Anterior cingulate cortex (tissue), 58 donors: Measurements from ENCODE around the gene CCDC57.
"Not testable (repeated sequence)": the region's sequence is repeated elsewhere in the genome, so short reads cannot be mapped to it uniquely, and the experiment has no call there.

Source experiments
- DNase-seq, 58 donors: peaks; one replicate each; lab custom pipeline; 2025; lab: John Stamatoyannopoulos, UW

CCDC57 gene

DNA sequence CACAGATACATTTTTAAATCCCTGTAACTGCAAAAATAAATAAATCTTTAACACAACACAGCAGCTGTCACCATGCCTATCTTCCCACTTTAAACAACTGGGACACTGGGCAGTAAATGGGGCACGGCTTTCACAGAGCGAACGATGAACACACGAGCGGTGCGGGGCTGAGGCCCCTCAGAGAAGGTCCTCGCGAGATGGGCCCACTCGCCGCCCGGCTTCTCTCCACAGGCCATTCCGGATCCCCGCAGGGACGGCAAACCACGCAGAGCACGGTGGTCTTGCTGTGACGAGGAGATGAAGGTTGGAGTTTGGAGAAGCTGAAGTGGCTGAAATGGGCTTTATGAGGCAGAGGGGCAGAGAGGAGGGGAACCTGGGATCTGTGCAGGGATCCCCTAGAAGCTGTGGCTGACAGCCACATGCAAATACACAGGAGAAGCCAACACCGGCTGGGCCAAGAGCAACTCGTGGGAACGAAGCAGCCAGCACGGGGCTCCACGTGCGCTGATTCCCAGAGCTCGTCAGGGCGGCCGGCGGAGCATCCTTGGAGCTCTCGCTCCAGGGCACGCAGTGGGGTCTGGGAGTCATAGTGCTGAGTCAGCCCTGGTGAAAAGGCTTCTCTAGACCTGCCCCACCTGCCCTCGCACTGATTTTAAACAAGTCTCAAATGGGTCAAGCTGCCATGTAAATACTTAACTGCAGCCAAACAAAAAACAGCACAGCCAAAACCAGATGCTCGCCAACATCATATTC, 31.7 kb downstream of the CCDC57 start:
- peak in 6 of 58 donors; percentile 7 to 22 (median 15) for DNase-seq

DNA sequence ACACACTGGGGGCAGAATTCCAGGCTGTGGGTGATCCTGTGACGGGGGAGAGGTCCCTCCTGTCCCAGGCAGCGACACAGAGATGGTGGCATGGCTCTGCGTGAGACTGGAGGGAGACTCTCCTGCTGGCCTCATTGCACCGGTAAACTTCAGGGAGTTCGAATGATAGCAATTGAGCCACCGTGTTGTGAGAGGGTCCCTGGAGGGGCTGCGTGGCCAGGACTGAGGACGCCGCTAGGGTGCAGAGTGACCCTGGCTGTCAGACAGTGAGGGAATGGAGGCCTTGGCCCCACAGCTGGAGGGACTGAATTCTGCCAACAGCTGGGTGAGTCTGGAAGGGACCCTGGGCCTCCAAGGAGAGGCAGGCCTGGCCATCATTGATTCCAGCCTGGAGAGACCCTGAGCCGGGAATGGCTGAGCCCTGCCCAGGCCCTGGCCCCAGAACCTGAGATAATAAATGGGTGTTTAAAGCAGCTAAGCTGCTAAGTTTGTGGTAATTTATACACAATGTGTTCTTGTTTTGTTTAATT, 32.6 kb downstream of the CCDC57 start:
- no peak for DNase-seq

DNA sequence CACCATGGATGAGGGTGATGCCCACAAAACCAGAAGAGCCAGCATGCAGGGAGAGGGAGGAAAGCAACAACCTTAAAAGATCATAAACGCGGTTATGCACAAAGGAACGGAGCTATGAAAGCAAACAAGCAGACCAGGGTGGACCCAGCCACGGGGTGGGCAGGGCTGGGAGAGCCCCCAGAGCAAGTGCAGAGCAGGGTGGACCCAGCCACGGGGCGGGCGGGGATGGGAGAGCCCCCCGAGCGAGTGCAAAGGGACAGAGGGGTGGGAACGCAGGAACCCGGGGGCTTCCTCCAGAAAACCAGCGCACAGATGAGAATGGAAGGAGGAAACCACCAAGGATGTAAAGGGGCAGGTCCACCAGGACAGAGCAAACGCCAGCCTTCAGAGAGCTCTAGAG, 33.2 kb downstream of the CCDC57 start:
- DNase-seq: no peak

DNA sequence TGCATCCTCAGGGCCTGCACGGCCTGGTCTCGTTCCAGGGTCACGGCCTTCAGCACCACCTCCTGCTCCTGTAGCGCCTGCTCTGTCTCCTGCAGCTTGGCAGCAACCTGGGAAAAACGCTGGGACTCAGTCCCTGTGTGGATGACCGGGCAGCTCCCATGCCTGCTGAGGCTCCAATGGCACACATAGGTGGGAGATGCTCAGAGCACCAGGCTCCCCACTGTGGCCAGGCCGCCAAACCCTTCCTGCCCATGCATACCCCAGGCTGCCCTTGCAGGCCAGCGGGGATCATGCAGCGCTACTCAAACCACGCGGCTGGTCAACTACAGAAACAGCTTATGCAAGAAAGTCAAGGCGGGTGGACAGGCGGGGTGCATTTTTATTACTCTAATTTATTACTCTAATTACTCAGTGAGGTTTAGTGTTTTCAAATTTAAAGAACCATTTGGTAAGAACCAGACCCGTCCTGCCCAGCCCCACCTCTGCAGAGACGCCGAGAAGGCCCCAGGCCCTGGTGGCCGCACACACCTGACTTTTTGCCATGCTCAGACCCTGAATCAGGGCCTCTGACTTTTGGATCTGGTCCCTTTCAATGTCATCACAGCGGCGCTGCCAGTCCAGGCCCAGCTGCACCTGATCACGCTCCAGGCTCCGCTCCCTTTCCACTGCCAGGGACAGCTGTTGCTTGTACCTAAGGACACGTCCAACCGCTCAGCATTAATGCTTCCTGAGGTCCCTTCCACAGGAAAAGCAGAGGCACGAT, 34.0 kb downstream of the CCDC57 start:
- DNase-seq: no peak

DNA sequence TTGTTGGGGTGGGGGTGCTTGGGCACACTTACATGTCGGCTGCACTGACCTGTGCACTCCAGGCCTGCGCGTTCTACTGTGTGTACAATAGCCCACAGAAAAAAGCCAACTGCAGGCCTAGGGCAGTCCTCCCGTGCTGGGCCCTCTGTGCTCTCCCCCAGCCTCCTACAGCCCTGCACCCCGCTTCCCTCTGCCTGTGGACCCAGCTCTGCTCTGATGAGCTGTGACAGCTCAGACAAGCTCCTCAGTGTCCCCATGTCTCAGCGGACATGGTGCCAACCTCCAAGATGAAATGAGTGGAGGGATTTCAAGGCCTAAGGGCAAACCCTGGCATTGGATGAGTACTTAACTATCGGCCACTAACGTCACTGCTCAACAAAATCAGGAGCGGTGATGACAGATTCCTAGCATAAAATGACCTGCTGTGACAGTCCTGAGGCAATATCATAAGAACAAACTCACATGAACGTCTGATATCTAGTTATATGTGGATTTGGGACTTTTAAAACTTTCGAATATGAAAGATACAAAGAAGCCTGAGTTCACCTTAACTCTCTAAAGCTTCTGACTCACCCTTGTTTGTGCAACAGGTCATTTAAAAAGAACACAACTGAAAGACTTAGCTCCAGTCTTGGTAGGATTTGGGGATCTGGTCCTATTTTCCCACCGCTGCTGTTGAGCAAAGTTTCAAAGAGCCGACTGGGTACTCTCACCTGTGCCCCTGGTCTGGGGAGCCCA, 34.7 kb downstream of the CCDC57 start:
- no peak for DNase-seq

DNA sequence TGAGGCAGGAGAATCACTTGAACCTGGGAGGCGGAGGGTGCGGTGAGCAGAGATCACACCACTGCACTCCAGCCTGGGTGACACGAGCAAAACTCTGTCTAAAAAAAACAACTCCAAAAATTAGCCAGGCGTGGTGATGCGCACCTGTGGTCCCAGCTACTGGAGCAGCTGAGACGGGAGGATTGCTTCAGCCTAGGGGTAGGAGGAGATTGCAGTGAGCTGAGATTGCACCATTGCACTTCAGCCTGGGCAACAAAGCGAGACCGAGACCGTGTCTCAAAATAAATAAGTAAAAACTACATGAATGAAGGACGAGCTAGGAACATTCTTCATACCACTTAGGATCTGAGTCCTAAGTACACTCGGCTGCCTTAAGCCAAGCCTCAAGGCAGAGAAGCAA, 35.4 kb downstream of the CCDC57 start:
- no peak for DNase-seq

DNA sequence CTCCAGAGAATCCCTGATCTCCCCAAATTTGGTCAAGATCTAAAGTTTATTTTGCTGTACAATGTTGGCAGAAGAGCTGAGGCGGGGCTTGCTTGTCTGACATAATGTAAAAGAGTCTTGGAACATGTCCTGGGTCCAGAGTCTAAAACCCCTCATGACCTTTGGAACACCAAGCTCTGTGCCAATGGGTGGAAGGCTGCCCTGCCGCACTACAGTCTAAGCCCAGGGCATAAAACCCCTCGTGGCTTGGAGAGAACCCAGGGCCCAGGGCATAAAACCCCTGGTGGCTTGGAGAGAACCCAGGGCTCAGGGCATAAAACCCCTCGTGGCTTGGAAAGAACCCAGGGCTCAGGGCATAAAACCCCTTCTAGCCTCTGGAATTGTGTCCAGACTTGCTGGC, 36.7 kb downstream of the CCDC57 start:
- DNase-seq: peak in 20 of 58 donors; percentile 8 to 71 (median 38)

DNA sequence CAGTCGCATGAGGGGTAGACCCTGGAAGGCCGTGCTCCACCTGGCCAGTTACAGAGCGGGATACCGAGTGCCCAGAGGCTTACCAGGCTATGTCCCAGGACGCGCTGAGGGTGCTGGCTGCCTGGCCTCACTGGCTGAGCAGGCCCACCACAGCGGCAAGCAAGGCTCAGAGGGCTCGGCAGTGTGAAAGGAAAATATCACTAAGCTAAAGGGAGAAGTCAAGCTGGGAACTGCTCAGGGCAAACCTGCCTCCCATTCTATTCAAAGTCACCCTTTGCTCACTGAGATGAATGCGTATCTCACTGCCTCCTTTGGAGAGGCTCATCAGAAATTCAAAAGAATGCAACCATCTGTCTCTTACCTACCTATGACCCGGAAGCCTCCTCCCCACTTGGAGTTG, 37.4 kb downstream of the CCDC57 start:
- DNase-seq: no peak

DNA sequence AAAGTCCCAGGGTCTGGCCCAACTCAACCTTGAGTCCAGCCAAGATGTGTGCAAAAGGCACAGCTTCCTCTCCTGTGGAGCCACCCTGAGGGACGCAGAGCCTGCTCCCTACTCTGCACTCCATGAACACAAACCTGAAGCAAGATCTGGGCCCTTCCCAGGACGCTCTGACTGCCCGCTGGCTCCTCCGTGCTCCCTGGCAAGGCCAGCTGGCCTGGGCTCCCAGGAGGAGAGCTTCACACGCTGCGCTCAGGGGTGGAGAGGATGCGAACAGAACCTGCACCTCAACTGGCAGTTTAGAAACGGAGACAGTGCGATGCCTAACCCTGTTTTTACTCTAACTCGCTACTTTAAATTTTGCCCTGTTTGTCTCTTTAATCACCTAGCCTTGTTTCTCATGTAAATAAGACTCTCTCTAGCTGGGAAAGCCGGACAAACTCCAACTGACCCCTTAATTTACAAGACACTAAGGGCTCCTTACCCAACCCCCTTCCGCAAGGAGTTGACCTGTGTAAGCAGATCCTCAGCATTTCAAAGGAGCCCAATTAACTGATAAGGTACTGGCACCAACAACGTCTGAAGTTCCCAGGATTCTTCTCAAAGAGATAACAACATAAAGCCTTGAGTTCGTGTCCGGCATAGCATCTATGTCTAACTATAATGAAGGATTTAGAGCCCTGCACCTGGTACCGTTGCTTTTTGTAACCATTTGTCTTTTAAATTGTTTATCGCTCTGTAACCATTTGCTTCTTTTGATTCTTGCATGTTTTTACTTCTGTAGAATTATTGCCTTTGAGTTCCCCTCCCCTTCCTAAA, 38.4 kb downstream of the CCDC57 start:
- not testable (repeated sequence) for DNase-seq

DNA sequence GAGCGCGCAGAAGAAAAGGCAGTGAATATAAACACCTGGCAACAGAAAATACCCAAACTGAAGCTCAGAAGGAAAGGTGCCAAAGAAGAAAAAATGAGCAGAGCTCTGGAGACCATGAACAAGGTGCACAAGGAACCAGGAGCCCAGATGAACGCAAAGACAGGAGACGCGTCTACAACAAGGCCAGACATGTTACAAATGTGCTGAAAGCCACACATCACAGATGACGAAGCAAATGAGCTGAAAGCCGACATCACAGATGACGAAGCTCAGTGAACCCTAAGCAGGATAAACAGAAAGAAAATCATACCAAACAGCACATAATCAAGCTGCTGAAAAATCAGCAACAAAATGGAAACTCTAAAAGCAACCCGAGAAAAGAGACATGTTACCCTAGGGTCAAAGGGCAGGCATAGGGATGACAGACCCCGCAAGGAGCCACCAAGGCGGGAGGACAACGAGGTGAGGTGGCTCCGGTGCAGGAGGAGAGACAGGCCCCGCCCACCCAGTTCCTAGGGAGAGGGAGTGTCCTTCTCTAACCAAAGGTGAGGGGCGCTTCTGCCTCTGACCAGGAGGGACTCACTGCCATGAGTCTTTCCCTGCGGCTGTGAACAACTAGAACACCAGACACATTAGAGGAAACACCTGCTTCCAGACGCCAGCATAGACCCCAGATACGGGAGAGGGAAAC, 39.1 kb downstream of the CCDC57 start:
- DNase-seq: no peak

DNA sequence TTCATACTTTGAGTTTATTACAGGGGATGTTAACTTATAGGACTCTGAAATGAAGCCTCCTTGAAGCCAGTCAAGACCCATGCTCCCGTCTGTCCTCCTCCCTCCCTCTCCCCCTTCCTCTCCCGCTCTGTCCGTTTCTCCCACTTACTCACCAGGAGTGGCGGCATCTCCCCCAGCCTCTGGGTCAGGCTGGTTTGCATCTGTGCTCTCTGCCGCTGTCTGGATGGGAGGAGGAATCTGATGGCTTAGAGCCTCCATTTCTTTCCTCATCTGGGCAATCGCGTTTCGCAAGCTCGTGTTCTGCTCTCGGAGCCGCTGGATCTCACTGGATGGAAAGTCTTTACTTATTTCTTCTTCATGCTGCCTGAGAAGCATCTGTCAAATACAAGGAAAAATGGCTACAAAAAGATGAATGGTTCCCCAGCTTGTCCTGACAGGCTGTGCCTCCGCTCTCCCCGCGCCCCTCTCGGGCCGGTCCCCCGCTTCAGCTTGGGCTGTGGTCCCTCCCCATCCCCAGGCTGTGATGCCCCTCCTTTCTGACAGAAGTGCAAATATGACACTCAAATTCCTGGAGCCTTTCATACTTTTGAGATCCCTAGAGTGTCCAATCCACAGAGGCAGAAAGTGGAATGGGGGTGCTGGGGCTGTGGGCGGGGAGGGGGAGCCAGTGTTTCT, 40.0 kb downstream of the CCDC57 start:
- no peak for DNase-seq

DNA sequence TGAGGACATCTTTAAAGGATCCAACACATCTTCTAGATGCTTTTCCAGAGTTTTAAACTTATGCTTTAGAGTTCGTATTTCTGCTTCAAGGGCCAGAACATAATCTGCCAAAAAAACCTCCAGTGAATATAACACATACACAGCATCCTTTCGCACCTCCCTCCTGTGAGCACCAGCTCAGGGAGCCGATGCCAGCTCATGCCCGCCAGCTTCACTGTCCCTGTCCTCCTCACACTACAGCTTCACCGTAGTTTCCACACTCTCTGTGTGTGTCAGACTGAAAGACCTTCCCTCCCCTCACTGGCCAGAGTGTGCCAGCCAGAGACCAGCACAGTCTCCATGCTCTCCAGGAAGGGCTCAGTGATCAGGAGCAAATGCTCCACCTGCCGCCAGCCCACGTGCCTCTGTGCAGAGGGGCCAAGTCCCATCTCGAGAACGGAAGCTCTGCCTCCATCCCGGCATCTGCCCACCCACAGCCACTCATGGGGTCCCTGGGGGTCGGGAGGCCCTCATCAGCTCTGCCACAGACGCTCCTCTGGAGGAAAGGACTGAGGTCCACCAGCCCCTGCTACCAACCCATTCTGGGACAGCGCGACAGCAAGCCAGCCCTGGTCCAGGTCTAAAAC, 40.8 kb downstream of the CCDC57 start:
- DNase-seq: peak in 14 of 58 donors; percentile 14 to 56 (median 26)

DNA sequence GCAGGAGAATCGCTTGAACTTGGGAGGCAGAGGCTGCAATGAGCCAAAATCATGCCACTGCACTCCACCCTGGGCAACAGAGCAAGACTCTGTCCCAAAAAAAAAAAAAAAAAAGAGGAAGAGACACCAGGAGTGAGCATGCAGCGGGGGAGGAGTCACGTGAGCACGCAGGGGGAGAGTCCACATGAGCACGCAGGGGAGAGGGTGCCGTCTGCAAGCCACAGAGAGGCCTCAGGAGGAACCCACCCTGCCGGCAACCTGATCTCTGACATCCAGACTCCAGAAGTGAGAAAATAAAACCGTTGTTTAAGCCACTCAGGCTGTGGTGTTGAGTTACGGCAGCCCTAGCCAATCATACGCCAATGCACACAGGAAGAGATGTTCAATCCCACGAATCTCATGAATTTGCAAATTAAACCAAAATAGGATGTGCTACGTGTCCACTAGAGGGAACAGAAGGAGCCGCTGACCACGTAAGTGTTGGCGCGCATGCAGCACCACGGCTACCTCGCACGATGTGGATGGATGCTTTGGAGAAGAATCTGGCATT, 42.2 kb downstream of the CCDC57 start:
- DNase-seq: peak in 2 of 58 donors; percentile 23 to 43

DNA sequence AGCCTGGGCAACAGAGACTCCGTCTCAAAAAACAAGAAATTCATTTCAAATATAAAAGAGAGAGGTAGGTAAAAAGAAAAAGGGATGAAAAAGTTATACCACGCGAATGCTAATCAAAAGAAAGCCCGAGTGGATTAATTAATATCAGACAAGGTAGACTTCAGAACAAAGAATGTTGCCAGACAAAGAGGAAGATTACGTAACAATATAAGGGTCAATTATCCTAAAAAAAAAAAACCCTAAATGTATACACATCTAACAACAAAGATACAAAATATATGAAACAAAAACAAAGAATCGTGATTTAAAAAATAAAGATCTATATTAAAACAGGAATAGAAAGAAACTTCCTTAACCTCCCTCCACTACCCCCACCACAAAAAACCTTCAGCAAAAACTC, 44.1 kb downstream of the CCDC57 start:
- DNase-seq: no peak

DNA sequence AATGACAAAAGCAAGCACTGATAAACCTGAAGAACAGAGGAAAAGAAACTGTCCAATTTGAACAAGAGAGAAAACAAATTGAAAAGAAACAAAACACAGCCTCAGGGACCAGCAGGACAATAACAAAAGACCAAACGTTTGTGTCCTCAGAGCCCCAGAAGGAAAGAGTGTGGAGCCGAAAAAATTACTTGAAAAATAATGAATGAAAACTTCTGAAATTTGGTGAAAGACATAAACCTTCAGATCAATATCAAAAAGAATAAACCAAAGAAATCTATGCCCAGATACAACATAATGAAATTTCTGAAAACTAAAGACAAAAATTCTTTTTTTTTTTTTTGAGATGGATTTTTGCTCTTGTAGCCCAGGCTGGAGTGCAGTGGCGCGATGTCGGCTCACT, 45.6 kb downstream of the CCDC57 start:
- DNase-seq: no peak

DNA sequence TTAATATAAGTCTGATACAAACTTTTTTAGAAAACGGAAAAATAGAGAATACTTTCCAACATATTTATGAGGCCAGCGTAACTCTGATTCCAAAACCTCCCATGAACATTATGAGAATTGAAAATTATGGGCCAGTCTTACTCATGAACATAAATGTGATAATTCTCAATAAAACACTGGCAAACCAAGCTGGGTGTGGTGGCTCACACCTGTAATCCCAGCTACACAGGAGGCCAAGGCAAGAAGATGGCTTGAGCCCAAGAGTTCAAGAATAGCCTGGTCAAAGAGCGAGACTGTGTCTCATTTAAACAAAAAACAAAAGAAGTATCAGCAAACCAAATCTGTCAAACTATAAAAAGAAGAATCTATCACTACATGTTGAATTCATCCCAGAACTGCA, 47.8 kb downstream of the CCDC57 start:
- DNase-seq: no peak

DNA sequence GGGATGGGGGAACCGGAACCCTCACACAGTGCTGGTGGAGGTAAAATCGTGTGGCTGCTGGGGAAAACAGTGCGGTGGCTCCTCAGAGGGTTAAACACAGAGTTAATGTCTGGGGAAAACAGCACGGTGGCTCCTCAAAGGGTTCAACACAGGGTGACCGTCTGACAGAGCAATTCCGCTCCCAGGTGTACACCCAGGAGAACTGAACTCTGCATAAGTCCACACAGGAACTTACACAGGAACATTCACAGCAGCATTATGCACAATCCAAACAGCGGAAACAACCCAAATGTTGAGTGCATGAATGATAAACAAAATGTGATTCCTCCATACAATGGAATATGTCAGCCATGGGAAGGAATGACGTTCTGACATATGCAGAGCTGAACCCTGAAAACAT, 51.4 kb downstream of the CCDC57 start:
- no peak for DNase-seq

DNA sequence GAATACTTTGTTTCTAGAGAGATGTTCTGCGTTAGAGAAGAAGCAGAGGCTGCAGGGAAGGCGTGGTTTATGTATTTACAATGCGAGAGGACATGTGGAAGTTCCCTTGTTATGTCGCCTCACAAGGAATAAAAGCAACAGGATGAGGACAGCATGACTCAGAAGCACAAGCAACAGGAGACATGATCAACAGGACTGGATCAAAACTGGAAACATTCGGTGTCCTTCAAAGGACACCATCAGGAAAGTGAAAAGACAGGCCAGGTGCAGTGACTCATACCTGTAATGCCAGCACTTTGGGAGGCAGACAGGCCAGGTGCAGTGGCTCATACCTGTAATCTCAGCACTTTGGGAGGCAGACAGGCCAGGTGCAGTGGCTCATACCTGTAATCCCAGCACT, 52.6 kb downstream of the CCDC57 start:
- no peak for DNase-seq
